A549 treated with RU486 at 1 μM for 4 hours (cell line): Measurements from ENCODE around the gene FYTTD1. TPM values are rescaled to one million over a fixed set of nuclear protein-coding genes. Genes with fewer than 3 reads are reported as not detected.

Experiments
- total RNA-seq: library from RNA; stranded (reverse); fragments of 200-300 nt; extraction: Qiagen RNA extraction; gene quantifications from 5 replicates; pipeline ENCODE4 v1.2.3, GENCODE V29; 2022; ENCODE audit warnings: low read depth

FYTTD1 gene, protein sequence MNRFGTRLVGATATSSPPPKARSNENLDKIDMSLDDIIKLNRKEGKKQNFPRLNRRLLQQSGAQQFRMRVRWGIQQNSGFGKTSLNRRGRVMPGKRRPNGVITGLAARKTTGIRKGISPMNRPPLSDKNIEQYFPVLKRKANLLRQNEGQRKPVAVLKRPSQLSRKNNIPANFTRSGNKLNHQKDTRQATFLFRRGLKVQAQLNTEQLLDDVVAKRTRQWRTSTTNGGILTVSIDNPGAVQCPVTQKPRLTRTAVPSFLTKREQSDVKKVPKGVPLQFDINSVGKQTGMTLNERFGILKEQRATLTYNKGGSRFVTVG
- 25.6 to 30.6 TPM (median 28.7 TPM) in 5 replicates for total RNA-seq

DNA sequence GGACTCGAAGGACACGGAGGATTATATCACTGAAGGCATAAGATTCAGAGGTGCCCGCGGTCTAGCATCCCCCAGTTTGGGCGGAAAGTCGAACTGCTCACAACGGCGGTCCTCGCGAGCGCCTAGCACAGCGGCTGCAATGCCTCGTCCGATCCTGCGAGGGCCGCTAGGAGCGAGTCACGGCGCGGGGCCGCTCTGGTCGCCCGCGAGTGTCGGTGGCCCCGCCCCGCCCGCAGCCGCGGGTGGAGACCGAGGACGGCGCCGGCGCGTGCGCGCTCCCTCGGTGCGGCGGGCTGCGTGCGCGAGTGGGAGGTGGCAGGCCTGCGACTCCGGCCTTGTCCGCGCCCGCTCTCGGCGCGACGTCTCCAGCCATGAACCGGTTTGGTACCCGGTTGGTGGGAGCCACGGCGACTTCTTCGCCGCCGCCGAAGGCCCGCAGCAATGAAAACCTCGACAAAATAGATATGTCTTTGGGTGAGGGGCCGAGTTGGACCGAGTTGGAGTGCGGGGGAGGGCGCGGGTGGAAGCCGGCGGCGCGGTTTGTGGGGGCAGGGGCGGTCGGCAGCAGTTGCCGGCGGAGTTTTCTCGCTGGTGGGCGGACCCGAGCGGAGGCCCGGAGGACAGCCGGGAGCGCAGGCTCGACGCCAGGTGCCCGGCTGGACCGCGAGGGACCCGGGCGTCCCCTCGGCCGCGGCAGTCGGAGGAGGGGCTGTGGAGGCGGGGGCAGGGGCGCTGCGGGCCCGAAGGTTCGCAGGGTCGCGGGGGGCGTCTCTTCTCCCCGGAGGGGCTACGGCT lies at the start of gene FYTTD1:
TSS of gene FYTTD1 (plus strand) at position 283 of the 795 bp plus-strand sequence. CDS start at position 372, 89 bp downstream.

DNA sequence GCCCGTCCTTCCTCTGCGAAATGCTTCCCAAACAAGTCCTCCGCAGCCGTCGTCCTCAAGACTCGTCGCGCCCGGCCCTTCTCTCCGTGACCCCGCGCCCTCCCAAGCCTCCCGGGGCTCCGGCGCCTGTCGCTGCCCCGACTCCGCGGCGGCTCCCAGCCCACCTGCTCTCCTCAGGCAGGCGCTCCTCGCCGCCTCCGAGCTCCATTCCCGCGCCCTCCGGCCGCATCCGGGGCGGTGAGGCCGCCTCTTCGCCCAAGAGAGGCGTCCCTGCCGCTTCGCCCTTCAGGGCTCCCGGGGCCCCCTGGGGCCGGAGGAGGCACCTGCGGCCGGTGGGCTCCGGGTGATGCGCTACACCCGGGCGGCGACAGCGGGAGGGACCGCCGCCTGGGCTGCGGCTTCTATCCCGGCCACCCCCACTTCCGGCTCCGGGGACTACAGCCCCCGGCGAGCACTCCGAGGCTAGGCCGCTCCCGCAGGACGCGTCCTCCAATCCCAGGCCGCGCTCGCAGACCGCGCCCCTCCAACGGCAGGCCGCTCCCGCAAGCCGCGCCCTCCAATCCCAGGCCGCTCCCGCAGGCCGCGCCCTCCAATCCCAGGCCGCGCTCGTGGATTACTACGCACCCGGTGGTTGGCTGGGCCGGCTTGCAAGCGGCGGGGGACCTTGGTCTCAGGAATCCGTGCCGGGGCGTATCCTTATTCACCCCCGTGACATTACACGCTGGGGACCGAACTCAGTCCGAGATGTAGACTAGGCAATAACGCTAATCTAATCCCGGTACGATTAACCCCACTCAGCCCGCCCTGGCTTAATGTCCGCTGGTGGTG lies 13.0 kb upstream of the FYTTD1 start, which contains the start of gene RUBCN:
TSS of gene RUBCN (minus strand) at position 414 of the 828 bp plus-strand sequence. CDS start at position 229, 185 bp downstream.

DNA sequence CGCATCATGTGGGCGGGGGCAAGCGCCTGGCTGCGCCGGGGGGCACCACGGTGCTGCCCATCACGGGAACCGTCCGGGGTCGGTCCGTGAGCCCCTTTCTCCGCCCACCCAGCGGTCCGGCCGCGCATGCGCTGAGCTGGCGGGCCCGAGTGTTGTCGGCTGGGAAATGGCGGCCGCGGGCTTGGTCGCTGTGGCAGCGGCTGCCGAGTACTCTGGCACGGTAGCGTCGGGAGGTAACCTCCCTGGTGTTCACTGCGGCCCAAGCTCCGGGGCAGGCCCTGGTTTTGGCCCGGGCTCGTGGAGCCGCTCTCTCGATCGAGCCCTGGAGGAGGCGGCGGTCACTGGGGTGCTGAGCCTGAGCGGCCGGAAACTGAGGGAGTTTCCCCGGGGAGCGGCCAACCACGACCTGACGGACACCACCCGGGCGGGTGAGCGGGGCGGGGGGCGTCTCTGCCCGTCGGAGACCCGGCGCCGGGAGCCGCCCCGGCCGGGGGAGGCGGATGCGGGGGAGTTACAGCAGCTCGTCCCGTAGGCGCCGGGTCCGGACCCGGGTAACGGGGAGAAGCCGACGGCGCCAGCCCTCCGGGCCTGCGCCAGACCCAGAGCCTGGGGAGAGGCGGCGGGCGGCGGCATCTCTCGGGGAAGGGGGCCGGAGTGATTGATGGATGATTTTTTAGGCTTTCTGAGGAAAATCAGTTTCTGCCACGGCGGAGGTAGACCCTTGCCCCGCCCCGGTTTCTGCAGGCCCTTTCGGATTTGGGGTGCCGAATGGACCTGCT lies 41.6 kb downstream of the FYTTD1 start, which contains the start of gene LRCH3:
TSS of gene LRCH3 (plus strand) at position 142 of the 779 bp plus-strand sequence. CDS start at position 167, 25 bp downstream.

Other genes with a start within 250 kb of the FYTTD1 start
- 2.3 to 4.9 TPM (median 2.9 TPM) in 5 replicates for gene BDH1, start 193.9 kb upstream of the FYTTD1 start, total RNA-seq
- gene RUBCN, start 13.0 kb upstream of the FYTTD1 start, total RNA-seq = 6.2 to 9.0 TPM (median 8.1 TPM) in 5 replicates
- 11.9 to 15.6 TPM (median 14.7 TPM) in 5 replicates for gene LRCH3, start 41.4 kb downstream of the FYTTD1 start, total RNA-seq
- gene RPL35A, start 200.3 kb downstream of the FYTTD1 start, total RNA-seq = 1,047 to 1,339 TPM (median 1,051 TPM) in 5 replicates
- 1.8 to 2.7 TPM (median 2.2 TPM) in 5 replicates for gene LMLN, start 210.3 kb downstream of the FYTTD1 start, total RNA-seq